ENCODE measurements around the gene CAPN13. TPM values are rescaled to one million over a fixed set of nuclear protein-coding genes. Genes with fewer than 3 reads are reported as not detected.

The CAPN13 gene
- polyA plus RNA-seq, 1 donor (not counting 4 experiments of a cell fraction or from before 2014, with no cell fraction given) = not detected

- no peaks in the 10 kb centered on the region for H3K4me1 ChIP-seq (ENCODE audit: control insufficient read depth, extremely low read depth, insufficient read depth, low read length)
- no peaks in the 10 kb centered on the region for H3K9me1 ChIP-seq (ENCODE audit: control insufficient read depth, extremely low read depth, insufficient read depth, low read length)
- dilution Hi-C loops (cut with MboI; ENCODE audit: extremely low pct_ligation_motif_present, low sequenced_read_pairs) = no loop called here
- H4K20me1 ChIP-seq (ENCODE audit: control insufficient read depth, extremely low read depth, insufficient read depth, low read length) = no peaks in the 10 kb centered on the region
- no peak overlapping the region for H3K27ac ChIP-seq (ENCODE audit: control insufficient read depth, insufficient read depth, low read length)
- H3K4me3 ChIP-seq (ENCODE audit: control insufficient read depth in 2 of 3, extremely low read depth in 1 of 3, insufficient read depth in 2 of 3, low read depth in 1 of 3, low read length in 3 of 3) = no peak overlapping the region
- FAIRE-seq (no peak), DNase-seq (ENCODE audit: low read depth, low spot score) (no peak)
- TF ChIP-seq CTCF (optimal IDR thresholded peaks at IDR 0.05 in 1 of 3, IDR thresholded peaks at IDR 0.05 in 1 of 3, conservative IDR thresholded peaks at IDR 0.05 in 1 of 3; ENCODE audit: extremely low read depth in 1 of 3, insufficient read depth in 2 of 3, low read length in 3 of 3) (no peak), EZH2 (IDR thresholded peaks at IDR 0.05; ENCODE audit: low read length) (no peak)
- H3K27me3 ChIP-seq (ENCODE audit: control insufficient read depth, extremely low read depth, insufficient read depth, low read length) = no peaks in the 10 kb centered on the region
- no peak overlapping the region for H3K9ac ChIP-seq (ENCODE audit: control insufficient read depth, extremely low read depth, insufficient read depth, low read length)
- no peaks in the 10 kb centered on the region for H3K79me2 ChIP-seq (ENCODE audit: control insufficient read depth, insufficient read depth, low read length)
- no peak overlapping the region for H3K4me2 ChIP-seq (ENCODE audit: control insufficient read depth, extremely low read depth, insufficient read depth, low read depth, low read length)
- peaks cover 2% of the 10 kb centered on the region for H3K9me3 ChIP-seq (ENCODE audit: control insufficient read depth, low read depth, low read length)
- H2AFZ ChIP-seq (ENCODE audit: control insufficient read depth, low read length) = no peak overlapping the region
- H3K36me3 ChIP-seq (ENCODE audit: control insufficient read depth in 2 of 2, extremely low read depth in 1 of 2, insufficient read depth in 2 of 2, low read length in 2 of 2) = no peaks in the 10 kb centered on the region
Observed at GRCh38 chr2:30705711-30706533, 101.3 kb downstream of the CAPN13 start.

DNA sequence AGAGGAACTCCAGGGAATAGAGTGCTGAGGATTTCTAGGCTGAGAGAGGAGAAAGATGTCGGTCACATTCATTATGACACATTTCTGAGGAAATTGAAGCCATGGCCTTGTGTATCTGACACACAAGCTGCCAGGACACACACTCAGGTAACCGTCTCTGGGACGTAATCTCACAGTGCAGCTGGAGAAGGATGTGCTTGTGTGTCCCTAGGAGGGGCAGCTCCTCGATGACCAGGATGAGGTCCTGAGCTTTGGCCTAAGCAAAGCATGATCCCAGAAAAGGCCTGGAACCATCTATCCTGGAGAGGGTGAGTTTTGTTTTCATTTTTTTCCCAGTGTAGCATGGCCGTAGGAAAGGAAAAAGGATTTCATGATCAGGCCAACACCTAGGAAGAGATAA, 102.2 kb downstream of the CAPN13 start:
- Histone ChIP-seq H3K4me2 (ENCODE audit: control insufficient read depth, extremely low read depth, insufficient read depth, low read depth, low read length) (no peak overlapping the region), H4K20me1 (ENCODE audit: control insufficient read depth, extremely low read depth, insufficient read depth, low read length) (no peaks in the 10 kb centered on the region), H3K9me1 (ENCODE audit: control insufficient read depth, extremely low read depth, insufficient read depth, low read length) (no peaks in the 10 kb centered on the region), H3K4me1 (ENCODE audit: control insufficient read depth, extremely low read depth, insufficient read depth, low read length) (no peaks in the 10 kb centered on the region), H3K9me3 (ENCODE audit: control insufficient read depth, low read depth, low read length) (peaks cover 2% of the 10 kb centered on the region), H3K9ac (ENCODE audit: control insufficient read depth, extremely low read depth, insufficient read depth, low read length) (no peak overlapping the region), H3K79me2 (ENCODE audit: control insufficient read depth, insufficient read depth, low read length) (no peaks in the 10 kb centered on the region), H3K27me3 (ENCODE audit: control insufficient read depth, extremely low read depth, insufficient read depth, low read length) (no peaks in the 10 kb centered on the region), H3K4me3 (ENCODE audit: control insufficient read depth in 2 of 3, extremely low read depth in 1 of 3, insufficient read depth in 2 of 3, low read depth in 1 of 3, low read length in 3 of 3) (no peak overlapping the region), H2AFZ (ENCODE audit: control insufficient read depth, low read length) (no peak overlapping the region), H3K36me3 (ENCODE audit: control insufficient read depth in 2 of 2, extremely low read depth in 1 of 2, insufficient read depth in 2 of 2, low read length in 2 of 2) (no peaks in the 10 kb centered on the region), H3K27ac (ENCODE audit: control insufficient read depth, insufficient read depth, low read length) (no peak overlapping the region)
- FAIRE-seq (no peak), DNase-seq (ENCODE audit: low read depth, low spot score) (no peak)
- dilution Hi-C loops (cut with MboI; ENCODE audit: extremely low pct_ligation_motif_present, low sequenced_read_pairs) = no loop called here
- TF ChIP-seq EZH2 (IDR thresholded peaks at IDR 0.05; ENCODE audit: low read length) (no peak), CTCF (optimal IDR thresholded peaks at IDR 0.05 in 1 of 3, IDR thresholded peaks at IDR 0.05 in 1 of 3, conservative IDR thresholded peaks at IDR 0.05 in 1 of 3; ENCODE audit: extremely low read depth in 1 of 3, insufficient read depth in 2 of 3, low read length in 3 of 3) (no peak)

All from keratinocyte (primary cell).